ENCODE measurements around the gene MAML2. TPM values are rescaled to one million over a fixed set of nuclear protein-coding genes. Genes with fewer than 3 reads are reported as not detected.

The MAML2 gene
- total RNA-seq, 4 donors from 2014 or later, result 15.9 to 31.9 (median 24.9) TPM

DNA sequence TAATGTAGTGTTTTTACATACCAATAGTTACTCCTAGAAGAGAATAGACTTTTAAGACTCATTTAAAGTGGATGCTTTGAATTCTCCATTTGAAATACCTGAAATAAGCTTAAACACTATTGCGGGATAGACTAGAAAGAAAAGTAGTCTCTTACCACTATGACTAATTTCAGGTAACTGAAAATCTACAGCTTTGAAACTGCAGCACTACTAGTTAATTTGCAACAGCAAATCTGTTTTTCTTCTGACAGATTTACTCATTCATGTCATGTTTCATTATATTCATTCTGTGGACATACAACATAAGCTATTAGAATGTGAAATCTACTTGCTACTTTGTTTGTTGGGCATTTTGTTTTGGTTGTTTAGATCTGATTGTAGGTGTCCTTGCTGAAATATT is 153.6 kb downstream of the MAML2 start:
- Histone ChIP-seq H3K4me1 (peaks cover 0 to 20% (median 11%) of the 10 kb centered on the region in 4 donors), H3K27ac (no peak overlapping the region), H3K27me3 (no peaks in the 10 kb centered on the region), H3K9me3 (no peaks in the 10 kb centered on the region), H3K36me3 (no peaks in the 10 kb centered on the region), H3K4me3 (no peak overlapping the region)
- in situ Hi-C loops (cut with MboI; ENCODE audit: low pct_ligation_motif_present in 1 of 4, low pct_unique_long_range_greater_than_20kb in 1 of 4, low sequenced_read_pairs in 3 of 4), result no loop called here
- intact Hi-C loops (cut with DNase I; ENCODE audit: low total_unique reads), result no loop called here
- DNase-seq, result no peak
- TF ChIP-seq, protein P1, sequence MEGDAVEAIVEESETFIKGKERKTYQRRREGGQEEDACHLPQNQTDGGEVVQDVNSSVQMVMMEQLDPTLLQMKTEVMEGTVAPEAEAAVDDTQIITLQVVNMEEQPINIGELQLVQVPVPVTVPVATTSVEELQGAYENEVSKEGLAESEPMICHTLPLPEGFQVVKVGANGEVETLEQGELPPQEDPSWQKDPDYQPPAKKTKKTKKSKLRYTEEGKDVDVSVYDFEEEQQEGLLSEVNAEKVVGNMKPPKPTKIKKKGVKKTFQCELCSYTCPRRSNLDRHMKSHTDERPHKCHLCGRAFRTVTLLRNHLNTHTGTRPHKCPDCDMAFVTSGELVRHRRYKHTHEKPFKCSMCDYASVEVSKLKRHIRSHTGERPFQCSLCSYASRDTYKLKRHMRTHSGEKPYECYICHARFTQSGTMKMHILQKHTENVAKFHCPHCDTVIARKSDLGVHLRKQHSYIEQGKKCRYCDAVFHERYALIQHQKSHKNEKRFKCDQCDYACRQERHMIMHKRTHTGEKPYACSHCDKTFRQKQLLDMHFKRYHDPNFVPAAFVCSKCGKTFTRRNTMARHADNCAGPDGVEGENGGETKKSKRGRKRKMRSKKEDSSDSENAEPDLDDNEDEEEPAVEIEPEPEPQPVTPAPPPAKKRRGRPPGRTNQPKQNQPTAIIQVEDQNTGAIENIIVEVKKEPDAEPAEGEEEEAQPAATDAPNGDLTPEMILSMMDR (IDR thresholded peaks at IDR 0.05), result no peak
- no peak for TF ChIP-seq POLR2A (IDR thresholded peaks at IDR 0.05)
- TF ChIP-seq POLR2AphosphoS5 (IDR thresholded peaks at IDR 0.05), result no peak
- no peak for TF ChIP-seq EP300 (IDR thresholded peaks at IDR 0.05; ENCODE audit: low read depth)
- 76 to 93% methylated on average over 1 of the region's 1 CpG for WGBS, 2 donors (ENCODE audit: low coverage in 1 of 2)

DNA sequence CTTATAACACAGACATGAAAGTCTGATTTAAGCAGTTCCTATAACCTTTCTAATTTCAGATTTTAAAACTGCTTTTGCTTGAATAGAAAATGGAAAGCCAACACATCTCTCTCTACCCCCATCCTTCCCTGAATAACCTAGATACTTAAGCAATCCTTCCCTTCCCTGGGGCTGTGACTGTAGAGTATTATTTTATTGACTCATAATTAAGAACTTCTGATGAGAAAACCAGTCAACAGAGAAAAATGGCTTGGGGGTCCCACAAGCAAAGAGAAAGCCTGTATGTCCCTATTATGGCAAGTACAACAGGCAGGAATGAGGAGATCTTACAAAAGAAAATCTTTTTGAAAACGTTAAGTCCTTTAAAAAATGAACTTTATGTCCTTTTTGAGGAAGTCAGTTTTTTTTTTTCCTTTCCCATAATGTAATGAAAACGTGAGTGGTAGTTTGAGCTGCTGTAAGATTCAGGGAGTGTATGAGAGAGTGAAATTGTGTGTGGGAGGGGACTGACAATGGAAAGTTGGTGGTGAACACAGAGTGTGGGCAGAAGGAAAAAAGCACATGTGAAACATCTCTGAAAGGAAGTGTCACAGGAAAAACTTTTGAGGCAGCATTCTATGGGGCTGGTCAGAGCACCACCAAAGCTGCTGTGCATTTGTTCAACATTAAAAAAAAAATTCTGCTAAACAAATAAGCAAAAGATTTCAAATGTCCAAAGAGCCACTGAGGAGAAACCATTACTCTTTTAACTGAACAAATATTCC is 154.6 kb downstream of the MAML2 start:
- H3K4me1 ChIP-seq, result peaks cover 0 to 12% (median 9%) of the 10 kb centered on the region in 4 donors
- H3K27ac ChIP-seq, result peak overlapping the region in 2 of 4 donors; percentile 3 to 43
- TF ChIP-seq, protein P1 (IDR thresholded peaks at IDR 0.05), result no peak
- H3K36me3 ChIP-seq, result no peaks in the 10 kb centered on the region
- no peak for DNase-seq
- no peaks in the 10 kb centered on the region for H3K9me3 ChIP-seq
- in situ Hi-C loops (cut with MboI; ENCODE audit: low pct_ligation_motif_present in 1 of 4, low pct_unique_long_range_greater_than_20kb in 1 of 4, low sequenced_read_pairs in 3 of 4) (no loop called here), intact Hi-C loops (cut with DNase I; ENCODE audit: low total_unique reads) (no loop called here)
- no peaks in the 10 kb centered on the region for H3K27me3 ChIP-seq
- WGBS, 2 donors (ENCODE audit: low coverage in 1 of 2), result 20 to 36% methylated on average over 2 of the region's 2 CpGs
- H3K4me3 ChIP-seq, result no peak overlapping the region

DNA sequence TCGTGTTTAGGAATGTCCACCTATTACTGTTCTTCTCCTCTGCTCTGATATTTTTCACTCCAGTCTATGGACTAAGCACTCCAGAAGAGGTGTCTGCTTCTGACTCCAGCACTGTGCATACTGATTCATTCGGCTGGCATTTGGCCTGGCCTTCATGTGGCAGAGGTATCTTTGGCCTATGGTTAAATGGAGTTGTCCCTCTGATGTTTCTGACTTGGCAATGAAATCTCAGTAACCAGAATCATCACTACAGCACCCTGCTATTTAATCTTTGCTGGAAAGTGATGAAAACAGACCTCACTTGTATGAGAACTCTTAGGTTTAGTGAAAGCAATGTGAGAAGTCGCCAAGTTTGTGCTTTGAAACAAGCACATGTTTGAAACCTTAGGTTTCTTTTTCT is 155.2 kb downstream of the MAML2 start:
- intact Hi-C loops (cut with DNase I; ENCODE audit: low total_unique reads) (no loop called here), in situ Hi-C loops (cut with MboI; ENCODE audit: low pct_ligation_motif_present in 1 of 4, low pct_unique_long_range_greater_than_20kb in 1 of 4, low sequenced_read_pairs in 3 of 4) (no loop called here)
- H3K36me3 ChIP-seq, result no peaks in the 10 kb centered on the region
- peak overlapping the region in 2 of 4 donors; percentile 3 to 43 for H3K27ac ChIP-seq
- no peak for DNase-seq
- peaks cover 0 to 12% (median 9%) of the 10 kb centered on the region in 4 donors for H3K4me1 ChIP-seq
- H3K27me3 ChIP-seq, result no peaks in the 10 kb centered on the region
- no peaks in the 10 kb centered on the region for H3K9me3 ChIP-seq
- 68 to 93% methylated on average over 2 to 3 of the region's 3 CpGs for WGBS, 2 donors (ENCODE audit: low coverage in 1 of 2)
- TF ChIP-seq POLR2AphosphoS5 (IDR thresholded peaks at IDR 0.05), result no peak
- no peak for TF ChIP-seq EP300 (IDR thresholded peaks at IDR 0.05; ENCODE audit: low read depth)
- TF ChIP-seq, protein P1 (IDR thresholded peaks at IDR 0.05), result no peak
- no peak for TF ChIP-seq POLR2A (IDR thresholded peaks at IDR 0.05)
- no peak overlapping the region for H3K4me3 ChIP-seq

DNA sequence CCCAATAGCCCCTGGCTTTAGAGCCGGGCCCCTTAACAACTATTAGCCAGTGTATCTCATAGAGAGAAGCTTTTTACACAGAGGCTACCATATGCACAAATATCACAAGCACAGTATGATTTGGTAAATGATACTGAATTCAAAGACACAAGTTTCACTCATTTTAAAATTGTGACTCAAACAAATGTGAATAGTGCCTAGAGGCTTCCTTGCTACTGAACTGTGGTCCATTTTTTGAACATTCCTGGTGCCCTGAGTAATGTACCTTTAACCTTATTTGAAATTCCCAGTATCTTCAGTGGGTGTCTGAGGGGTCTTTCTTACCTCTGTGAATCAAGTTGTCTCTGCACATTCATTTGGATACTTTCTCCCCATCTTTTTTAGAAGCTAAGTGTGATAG is 156.2 kb downstream of the MAML2 start:
- in situ Hi-C loops (cut with MboI; ENCODE audit: low pct_ligation_motif_present in 1 of 4, low pct_unique_long_range_greater_than_20kb in 1 of 4, low sequenced_read_pairs in 3 of 4) (no loop called here), intact Hi-C loops (cut with DNase I; ENCODE audit: low total_unique reads) (no loop called here)
- Histone ChIP-seq H3K4me1 (peaks cover 0 to 12% (median 9%) of the 10 kb centered on the region in 4 donors), H3K27ac (no peak overlapping the region), H3K36me3 (no peaks in the 10 kb centered on the region), H3K4me3 (no peak overlapping the region), H3K9me3 (no peaks in the 10 kb centered on the region), H3K27me3 (no peaks in the 10 kb centered on the region)
- 83 to 86% methylated on average over 1 of the region's 1 CpG for WGBS, 2 donors (ENCODE audit: low coverage in 1 of 2)
- TF ChIP-seq POLR2AphosphoS5 (IDR thresholded peaks at IDR 0.05), result no peak
- TF ChIP-seq EP300 (IDR thresholded peaks at IDR 0.05; ENCODE audit: low read depth), result no peak
- no peak for TF ChIP-seq POLR2A (IDR thresholded peaks at IDR 0.05)
- TF ChIP-seq, protein P1 (IDR thresholded peaks at IDR 0.05), result no peak
- no peak for DNase-seq
